GM19240 (cell line): ENCODE results near the gene SIGLEC1.

Experiments used
- DNase-seq: peaks from one replicate; pipeline ENCODE4 v3.0.0; 2011; ENCODE audit warnings: low spot score; ENCODE audit not compliant: insufficient read length

SIGLEC1 gene

GRCh38 chr20:3680701-3681351 lies 31.6 kb downstream of the SIGLEC1 start:
- DNase-seq = no peak

- DNase-seq = no peak
Observed at GRCh38 chr20:3679749-3680700, 32.4 kb downstream of the SIGLEC1 start.

DNA sequence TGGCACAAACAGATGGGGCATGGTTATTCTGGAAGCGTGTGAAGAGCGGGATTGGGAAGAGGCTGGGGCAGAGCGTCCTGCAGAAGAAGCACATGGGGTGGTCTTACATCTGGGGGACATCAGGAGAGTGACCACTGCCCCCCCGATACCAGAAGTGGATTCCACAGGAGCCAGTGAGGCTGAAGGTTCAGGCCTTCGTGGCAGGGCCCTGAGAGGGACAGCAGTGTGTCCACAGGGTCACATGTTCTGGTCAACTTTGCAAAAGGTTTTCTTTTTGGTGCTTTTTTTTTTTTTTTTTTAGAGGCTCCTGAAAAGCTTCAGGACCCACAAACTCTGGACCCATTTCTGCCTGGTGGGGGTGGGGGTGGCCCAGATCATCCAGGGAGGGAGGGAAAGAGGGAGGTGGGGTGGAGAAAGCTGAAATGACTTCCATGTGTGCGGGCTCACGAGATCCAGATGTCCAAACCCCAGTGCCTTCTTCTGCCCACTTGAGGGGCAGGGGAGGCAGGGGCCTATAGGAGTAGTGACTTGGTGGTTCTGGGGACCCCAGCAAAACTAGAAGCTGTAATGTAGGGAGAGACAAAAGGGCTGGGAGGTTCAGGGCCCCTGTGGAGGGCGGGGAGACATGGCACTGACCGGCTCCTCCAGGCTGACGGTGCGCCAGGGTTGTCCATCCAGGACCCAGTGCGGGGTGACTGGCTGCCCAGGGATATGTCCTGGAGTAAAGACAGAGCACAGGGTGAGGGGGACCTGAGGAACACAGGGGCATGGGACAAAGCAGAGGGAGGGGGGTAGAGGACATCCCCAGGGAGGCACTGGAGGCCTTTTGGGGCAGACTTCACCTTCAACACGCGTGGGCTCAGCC lies 33.3 kb downstream of the SIGLEC1 start:
- DNase-seq = no peak

DNA sequence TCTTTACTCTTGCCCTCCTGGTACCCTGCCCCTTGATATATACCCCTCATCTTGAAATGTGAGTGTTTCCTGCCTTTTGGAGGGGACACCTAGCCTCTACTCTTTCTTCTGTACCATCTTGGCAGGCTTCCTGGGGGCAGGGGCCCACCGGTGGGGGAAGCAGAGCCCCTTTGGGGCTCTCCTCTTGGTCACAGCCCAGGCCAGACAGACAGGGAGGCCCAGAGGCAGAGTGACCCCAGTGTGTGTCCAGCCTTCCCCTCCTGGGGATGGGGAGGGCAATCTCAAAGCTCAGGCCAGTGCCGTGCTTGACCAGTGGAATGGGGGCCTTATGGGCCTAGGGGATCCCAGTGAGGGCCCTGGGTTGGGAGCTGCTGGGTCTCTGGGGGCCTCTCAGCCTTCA lies 34.2 kb downstream of the SIGLEC1 start:
- no peak for DNase-seq

DNA sequence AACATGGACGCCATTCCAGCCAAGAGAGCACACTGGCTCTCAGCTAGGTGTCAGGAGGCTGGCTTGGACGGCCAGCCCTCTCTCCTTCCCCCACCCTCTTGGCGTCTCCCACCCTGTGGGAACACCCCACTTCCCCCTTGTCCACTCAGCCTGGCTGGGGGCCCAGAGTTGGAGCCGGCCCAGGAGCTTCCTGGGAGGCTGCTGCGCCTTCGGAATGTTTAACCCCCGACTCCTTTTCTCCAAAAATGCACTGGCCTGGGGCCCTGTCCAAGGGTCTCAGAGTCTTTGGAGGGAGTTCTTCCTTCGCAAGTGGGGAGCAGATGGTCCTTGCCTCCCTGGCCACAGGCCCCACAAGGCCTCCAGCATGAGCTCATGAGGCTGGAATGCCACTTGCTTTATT lies 34.7 kb downstream of the SIGLEC1 start:
- no peak for DNase-seq

DNA sequence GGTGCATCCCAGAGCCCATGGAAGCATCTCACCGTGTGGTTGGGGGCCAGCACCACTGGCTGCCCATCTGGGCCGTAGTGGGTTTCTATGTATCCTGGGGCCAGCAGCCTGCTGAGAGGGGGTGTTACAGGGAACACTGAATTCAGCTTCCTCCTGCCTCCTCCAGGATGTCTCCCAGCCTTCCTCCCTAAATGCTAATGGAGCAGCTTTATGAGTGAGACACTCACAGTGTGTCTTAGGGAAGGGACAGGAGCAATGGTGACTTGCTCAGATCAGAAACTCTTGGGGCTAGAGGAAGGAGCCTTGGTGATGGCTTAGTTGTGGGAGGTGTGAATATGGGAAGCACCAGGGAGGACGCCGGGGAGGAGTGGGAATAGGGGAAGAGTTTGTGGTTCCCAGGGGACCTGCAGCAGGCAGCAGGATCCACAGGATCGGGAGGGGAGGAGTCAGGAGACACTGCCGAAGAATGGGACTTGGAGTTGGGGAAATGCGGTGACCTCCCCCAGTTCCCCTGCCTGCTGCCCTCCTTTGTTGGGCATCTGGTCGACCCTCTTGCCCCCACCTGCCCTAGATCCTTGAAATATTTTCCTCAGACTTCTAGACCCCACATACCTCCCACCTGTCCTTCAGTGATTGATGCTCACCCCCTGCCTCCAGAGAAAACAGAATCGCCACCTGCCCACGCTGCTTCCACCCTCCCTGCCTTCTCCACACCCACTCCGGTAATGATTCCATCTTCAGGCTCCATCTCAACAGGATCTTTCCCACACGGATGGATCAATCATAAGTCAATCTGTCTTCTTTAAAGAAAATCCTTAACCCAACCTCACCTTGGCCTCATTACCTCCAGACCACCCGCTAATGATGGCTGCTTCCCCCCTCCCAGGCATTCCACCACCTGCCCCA lies 37.2 kb downstream of the SIGLEC1 start:
- DNase-seq = no peak

GRCh38 chr20:3674447-3674846 lies 38.0 kb downstream of the SIGLEC1 start:
- no peak for DNase-seq

DNA sequence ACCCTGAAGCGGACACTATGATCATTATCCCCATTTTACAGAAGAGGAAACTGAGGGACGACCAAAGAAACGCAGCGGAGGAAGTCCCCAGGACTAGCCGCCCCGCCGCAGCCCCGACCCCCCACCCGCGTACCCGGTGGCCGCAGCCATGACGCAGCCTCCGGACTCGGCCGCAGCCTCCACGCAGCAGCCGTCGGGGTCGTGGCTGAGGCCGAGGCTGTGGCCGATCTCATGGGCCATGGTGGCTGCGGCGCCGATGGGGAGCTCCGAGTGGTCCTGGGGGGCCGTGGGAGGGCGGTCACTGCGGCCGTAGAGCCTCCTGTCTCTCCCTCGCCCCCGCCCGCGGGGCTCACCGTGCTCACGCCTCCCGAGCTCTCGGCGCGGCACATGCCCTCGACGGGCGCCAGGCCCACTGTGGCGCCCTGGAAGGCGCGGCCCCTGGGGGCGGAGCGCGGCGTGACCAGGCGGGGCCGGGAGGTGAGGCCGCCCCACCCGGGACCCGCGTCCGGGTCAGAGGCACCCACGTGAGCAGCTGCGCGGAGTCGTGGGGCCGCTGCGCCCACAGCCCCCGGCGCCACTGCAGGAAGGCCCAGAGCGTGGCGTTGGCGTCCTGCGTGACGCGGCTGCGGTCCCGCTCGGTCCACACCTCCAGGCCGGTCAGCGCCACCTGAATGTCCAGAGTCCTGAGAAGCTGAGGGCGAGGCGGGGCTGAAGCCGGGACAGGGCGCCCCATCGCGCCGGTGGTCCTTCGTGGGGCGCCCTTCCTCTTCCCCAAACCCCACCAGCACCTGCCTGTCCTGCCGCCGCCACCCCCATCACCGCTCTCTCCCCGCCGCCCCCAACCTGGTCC lies 39.0 kb downstream of the SIGLEC1 start:
- no peak for DNase-seq

DNA sequence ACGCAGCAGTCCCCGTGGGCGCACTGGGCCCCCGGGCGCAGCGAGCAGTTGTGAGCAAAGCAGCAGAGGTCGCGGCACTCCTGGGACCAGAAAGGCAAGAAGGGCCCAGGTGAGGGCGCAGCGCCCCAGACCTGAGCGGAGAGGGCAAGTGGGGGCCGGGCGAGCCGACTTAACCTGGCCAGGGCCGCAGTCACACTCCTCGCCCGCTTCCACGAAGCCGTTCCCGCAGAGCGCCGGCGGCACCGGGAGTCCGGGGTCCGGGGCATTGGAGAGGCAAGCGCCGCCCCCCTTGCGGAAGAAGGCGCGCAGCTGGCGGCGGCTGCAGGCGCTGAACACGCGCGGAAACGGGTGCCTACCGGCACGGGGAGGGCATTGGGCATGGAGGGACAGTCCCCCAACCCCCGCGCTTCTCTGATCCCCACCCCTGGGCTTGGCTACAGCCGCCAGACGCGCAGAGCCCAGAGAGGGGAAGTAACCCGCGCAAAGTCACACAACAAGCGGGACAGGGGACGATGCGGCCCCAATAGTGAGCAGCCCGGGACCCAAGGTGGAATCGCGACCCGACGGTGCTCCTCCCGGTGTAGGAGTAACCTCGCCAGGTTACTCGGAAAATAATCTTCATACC lies 39.7 kb downstream of the SIGLEC1 start:
- DNase-seq = no peak

DNA sequence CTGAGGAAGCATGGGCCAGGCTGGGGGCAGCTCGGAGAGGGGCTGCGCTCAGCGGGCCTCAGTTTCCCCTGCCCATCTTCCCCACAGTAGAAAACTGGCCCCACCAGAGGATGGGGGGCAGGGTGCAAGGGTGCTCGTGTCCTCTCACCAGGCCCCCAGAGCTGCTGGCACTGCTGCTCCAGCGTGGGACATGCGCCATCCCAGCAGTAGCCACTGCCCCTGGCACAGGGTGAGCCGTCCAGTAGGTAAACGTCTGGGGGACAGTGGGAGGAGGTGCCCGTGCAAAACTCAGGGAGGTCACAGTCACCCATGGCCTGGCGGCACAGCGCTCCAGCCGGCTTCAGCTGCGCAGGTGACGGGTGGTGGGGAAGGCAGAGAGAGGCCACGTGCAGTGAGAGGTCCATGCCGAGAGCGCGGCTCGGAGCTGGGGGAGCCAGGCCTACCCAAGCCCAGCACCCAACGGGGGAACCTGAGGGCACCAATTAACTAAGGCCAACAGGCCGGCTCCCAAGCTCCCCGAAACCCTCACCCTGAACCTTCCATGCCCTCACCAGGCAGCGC lies 40.3 kb downstream of the SIGLEC1 start:
- DNase-seq = no peak

DNA sequence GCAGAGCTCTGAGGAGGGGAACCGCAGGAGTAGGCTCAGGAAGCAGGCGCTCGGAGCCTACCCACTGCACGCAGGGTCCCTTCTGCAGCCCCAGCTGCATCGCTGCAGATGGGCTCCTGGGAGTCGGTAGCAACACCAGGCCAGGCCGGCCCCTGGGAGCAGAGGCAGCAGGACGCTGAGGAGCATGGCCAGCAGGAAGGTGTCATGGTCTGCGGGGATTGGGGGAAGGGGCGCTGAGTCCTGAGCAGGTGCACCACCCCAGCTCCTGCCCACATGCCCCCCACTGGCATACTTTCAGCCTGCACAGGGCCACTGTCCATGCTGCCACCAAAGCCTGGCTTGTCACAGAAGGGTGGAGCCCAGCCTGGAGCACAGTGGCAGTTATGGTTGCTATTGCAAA lies 41.5 kb downstream of the SIGLEC1 start:
- no peak for DNase-seq

DNA sequence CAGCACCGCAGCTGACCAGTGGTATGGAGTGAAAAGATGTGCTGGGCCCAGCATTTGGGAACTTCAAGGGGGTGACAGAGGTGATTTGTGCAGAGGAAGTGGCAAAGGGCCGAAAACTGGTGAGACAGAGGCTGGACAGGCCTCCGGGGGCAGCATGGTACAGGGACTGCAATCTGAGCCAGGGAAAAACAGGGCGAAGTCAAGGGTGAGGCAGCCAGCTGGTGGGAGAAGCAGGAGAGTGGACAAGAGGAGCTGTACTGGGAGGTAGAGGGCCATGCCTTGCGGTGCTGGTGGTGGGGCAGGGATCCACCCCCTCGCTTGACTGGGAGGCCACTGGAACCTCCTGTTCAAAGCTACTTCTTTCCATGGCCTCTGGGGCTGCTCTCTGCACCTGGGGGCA lies 41.9 kb downstream of the SIGLEC1 start:
- DNase-seq = no peak

GRCh38 chr20:3669710-3670367 lies 42.6 kb downstream of the SIGLEC1 start:
- DNase-seq = no peak

GRCh38 chr20:3667434-3668037 lies 44.9 kb downstream of the SIGLEC1 start:
- DNase-seq = no peak

DNA sequence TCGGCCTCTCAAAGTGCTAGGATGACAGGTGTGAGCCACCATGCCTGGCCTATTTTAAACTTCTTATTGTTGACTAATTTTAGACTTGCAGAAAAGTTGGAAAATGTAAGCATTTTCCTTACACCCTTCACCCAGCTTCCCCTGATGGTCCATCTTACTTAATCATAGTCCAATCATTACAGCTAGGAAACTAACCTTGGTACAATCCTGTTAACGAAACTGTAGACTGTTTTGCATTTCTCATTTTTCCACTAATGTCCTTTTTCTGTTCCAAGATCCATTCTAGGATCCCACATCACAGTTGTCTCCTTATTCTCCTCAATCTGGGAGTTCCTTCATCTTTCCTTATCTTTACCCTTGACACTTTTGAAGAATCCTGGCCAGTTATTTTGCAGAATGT lies 48.5 kb downstream of the SIGLEC1 start:
- DNase-seq = no peak

DNA sequence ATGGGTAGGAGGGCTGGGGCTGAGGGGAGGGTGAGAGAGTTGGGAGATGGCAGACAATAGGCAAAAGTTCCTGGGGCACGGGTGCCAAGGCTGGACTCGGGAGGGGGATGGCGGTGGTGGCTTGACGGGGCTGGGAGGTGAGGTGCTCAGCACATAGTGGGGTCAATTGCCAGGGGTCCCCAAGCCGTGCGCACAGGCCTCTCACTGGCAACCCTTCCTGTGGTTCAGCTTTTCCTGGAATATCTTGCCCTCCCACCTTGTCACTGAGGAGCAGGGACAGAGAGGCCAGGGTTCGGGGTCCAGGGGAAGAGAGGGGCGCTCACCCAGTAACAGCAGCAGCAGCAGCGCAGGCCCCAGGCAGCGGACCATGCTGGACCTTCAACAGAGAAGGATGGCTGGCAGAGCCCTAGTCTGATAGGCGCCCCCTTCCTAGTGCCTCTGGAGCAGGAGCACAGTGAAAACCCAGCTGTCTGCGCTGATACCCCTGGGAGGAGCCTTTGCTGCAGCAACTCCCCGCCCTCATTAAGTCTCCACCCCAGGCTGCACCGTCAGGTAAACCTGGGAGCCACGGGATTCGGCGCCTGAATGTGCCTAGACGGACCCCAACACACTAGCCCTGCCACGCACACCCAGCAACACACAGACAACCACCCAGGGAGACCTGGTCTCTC lies 49.2 kb downstream of the SIGLEC1 start, which contains the start of gene GFRA4:
Gene GFRA4 (minus strand): TSS at position 369 of the 671 bp plus-strand sequence. CDS start 0 bp downstream, at position 369.
- no peak for DNase-seq
